HFF-Myc (cell line): ENCODE measurements around the gene SHISA2.
A peak's percentile ranks its signal among the peaks of the same experiment; 100 is the strongest.
"Not testable (repeated sequence)": the region's sequence is repeated elsewhere in the genome, so short reads cannot be mapped to it uniquely, and the experiment has no call there.

Experiments used
- DNase-seq: peaks from one replicate; pipeline ENCODE4 v3.0.0-alpha.2; 2011; ENCODE audit warnings: low read depth; ENCODE audit errors: extremely low read depth
- H3K4me3 ChIP-seq: replicated peaks from 2 replicates; pipeline ENCODE4 v1.5.1; 2011; ENCODE audit warnings: low read depth, mild to moderate bottlenecking, control low read depth, low read length
- CTCF ChIP-seq: IDR thresholded peaks from 2 replicates; pipeline ENCODE4 v1.5.1; 2012; ENCODE audit warnings: mild to moderate bottlenecking, low read depth, low read length, control low read depth; ENCODE audit errors: missing control alignments

SHISA2 gene

DNA sequence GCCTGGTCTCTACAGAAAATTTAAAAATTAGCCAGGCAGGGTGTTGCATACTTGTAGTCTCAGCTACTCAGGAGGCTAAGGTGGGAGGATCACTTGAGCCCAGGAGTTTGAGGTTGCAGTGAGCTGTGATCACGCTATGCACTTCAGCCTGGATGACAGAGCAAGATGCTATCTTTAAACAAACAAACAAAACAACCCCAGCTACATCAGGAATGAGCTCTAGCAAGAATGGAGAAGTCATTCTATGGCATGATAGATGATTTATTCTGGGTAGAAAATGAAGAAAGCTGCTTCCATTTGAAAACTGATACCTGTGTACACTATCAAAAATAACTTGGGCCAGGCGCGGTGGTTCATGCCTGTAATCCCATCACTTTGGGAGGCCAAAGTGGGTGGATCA lies 15.8 kb upstream of the SHISA2 start:
- no peak for DNase-seq
- no peak for TF ChIP-seq CTCF
- H3K4me3 ChIP-seq, result no peak overlapping the region

- not testable (repeated sequence) for DNase-seq, H3K4me3 ChIP-seq
Observed at GRCh38 chr13:26066492-26066891, 14.7 kb upstream of the SHISA2 start.

DNA sequence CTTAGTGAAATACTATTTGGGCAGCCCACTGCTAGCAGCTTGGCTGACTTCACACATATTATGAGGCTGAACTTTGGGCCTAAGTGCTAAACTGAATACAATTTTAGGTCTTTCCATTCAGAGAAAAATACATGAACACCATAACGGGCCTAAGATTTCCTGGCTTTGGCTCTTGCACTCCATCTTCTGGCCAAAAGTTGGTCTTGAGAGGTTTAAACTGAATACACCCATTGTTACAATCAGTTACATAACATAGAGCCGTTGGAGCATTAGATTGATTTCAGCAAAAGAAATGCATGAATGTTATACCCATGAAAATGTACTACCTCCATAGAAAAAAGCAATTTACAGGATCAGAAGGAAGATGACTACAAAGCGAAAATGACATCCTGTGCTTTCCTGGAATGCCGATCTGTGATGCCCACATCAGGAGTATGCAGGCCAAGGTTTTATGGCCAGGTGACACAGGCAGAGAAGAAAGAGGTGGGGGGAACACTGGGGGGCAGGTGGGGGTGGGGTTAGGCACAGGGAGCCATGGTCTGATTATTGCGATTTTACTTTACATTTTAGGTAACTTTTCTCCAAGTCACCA lies 11.1 kb upstream of the SHISA2 start:
- peak; percentile 25 for DNase-seq
- TF ChIP-seq CTCF, result peak; percentile 62

DNA sequence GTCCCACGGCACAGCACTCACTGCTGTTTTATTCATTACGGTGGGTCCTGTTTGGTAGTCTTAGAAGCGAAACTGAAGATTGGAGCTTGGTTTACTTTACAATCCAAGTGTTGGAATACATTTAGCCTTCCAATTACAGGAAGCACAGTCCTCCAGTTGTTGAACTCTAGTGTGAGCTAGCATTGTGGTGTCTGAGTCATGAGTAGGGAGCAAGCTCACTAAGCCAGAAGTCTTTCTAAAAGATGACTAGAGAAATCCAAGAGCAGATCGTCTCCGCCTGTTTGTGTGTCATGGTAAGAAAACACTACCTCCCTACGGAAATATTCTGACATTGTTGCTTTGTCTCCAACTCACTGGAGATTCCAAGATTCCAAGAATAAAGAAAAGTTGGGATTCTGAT lies 10.1 kb upstream of the SHISA2 start:
- TF ChIP-seq CTCF, result no peak
- H3K4me3 ChIP-seq, result no peak overlapping the region
- DNase-seq, result no peak

More for the DNA sequence above, 11.1 kb upstream of the SHISA2 start:
- no peak overlapping the region for H3K4me3 ChIP-seq

- TF ChIP-seq CTCF, result no peak
- no peak overlapping the region for H3K4me3 ChIP-seq
- DNase-seq, result no peak
Observed at GRCh38 chr13:26061256-26061655, 9.4 kb upstream of the SHISA2 start.

DNA sequence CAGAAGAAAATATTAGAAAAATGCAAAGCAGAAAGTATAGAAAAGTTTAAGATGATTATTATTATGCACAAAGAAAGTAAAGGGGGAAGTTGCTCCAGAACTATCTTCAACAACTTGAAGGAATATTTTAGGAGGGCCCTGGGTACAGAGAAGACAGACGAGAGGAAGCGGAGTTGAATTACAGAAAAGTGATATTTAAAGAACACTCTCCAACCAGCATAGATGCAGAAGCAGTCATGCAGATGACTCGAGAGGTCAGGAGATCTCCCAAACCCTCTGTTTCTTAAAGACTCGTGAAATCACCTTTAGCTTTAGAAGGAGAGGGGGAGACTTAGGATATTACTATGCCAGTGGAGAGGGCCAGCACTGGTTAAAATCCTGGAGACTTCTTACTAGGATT lies 8.5 kb upstream of the SHISA2 start:
- DNase-seq, result no peak
- H3K4me3 ChIP-seq, result no peak overlapping the region
- TF ChIP-seq CTCF, result no peak

GRCh38 chr13:26058704-26059103 lies 6.9 kb upstream of the SHISA2 start:
- H3K4me3 ChIP-seq, result no peak overlapping the region
- no peak for TF ChIP-seq CTCF

More at GRCh38 chr13:26058704-26059103, 6.9 kb upstream of the SHISA2 start:
- no peak for DNase-seq
